ENCODE measurements around the gene EIF4G3.

- TF ChIP-seq CTCF (IDR thresholded peaks at IDR 0.05 in 4 of 5, conservative IDR thresholded peaks at IDR 0.05 in 1 of 5): no peak
- TF ChIP-seq POLR2A (IDR thresholded peaks at IDR 0.05): no peak
Measured at GRCh38 chr1:21003281-21004045, 173.2 kb downstream of the EIF4G3 start.

Data from gastrocnemius medialis (tissue), 4 donors.